ENCODE data around the gene CTAGE9.
"Not testable (repeated sequence)": the region's sequence is repeated elsewhere in the genome, so short reads cannot be mapped to it uniquely, and the experiment has no call there.

- TF ChIP-seq ZNF8 (CRISPR knock-in tag; IDR thresholded peaks at IDR 0.05); ZFP30 (CRISPR knock-in tag; IDR thresholded peaks at IDR 0.05); CREB5 (CRISPR knock-in tag; IDR thresholded peaks at IDR 0.05; ENCODE audit: low read depth); GLIS3 (CRISPR knock-in tag; IDR thresholded peaks at IDR 0.05); PPARA (CRISPR knock-in tag; IDR thresholded peaks at IDR 0.05; ENCODE audit: borderline replicate concordance); ISL1 (CRISPR knock-in tag; IDR thresholded peaks at IDR 0.05); RARB (CRISPR knock-in tag; IDR thresholded peaks at IDR 0.05); ZFP3 (CRISPR knock-in tag; IDR thresholded peaks at IDR 0.05); ESRRG (CRISPR knock-in tag; IDR thresholded peaks at IDR 0.05); OSR1 (CRISPR knock-in tag; IDR thresholded peaks at IDR 0.05); ZNF70 (CRISPR knock-in tag; IDR thresholded peaks at IDR 0.05): not testable (repeated sequence)
- TF ChIP-seq, protein P1, sequence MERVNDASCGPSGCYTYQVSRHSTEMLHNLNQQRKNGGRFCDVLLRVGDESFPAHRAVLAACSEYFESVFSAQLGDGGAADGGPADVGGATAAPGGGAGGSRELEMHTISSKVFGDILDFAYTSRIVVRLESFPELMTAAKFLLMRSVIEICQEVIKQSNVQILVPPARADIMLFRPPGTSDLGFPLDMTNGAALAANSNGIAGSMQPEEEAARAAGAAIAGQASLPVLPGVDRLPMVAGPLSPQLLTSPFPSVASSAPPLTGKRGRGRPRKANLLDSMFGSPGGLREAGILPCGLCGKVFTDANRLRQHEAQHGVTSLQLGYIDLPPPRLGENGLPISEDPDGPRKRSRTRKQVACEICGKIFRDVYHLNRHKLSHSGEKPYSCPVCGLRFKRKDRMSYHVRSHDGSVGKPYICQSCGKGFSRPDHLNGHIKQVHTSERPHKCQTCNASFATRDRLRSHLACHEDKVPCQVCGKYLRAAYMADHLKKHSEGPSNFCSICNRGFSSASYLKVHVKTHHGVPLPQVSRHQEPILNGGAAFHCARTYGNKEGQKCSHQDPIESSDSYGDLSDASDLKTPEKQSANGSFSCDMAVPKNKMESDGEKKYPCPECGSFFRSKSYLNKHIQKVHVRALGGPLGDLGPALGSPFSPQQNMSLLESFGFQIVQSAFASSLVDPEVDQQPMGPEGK (CRISPR knock-in tag; IDR thresholded peaks at IDR 0.05; ENCODE audit: borderline replicate concordance): not testable (repeated sequence)
- TF ChIP-seq, protein P2, sequence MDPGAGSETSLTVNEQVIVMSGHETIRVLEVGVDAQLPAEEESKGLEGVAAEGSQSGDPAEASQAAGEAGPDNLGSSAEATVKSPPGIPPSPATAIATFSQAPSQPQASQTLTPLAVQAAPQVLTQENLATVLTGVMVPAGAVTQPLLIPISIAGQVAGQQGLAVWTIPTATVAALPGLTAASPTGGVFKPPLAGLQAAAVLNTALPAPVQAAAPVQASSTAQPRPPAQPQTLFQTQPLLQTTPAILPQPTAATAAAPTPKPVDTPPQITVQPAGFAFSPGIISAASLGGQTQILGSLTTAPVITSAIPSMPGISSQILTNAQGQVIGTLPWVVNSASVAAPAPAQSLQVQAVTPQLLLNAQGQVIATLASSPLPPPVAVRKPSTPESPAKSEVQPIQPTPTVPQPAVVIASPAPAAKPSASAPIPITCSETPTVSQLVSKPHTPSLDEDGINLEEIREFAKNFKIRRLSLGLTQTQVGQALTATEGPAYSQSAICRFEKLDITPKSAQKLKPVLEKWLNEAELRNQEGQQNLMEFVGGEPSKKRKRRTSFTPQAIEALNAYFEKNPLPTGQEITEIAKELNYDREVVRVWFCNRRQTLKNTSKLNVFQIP (CRISPR knock-in tag; IDR thresholded peaks at IDR 0.05; ENCODE audit: borderline replicate concordance, low read depth): not testable (repeated sequence)
Observed at GRCh38 chr6:131700851-131701250, 10.0 kb downstream of the CTAGE9 start.
